A549 (cell line): Measurements from ENCODE around the gene PLA2G2E. TPM values are rescaled to one million over a fixed set of nuclear protein-coding genes. Genes with fewer than 3 reads are reported as not detected.

Source experiments
- ATAC-seq, 2 experiments: fragments of 200-7000 bp in 1 of 2; fragments of >200 bp in 1 of 2; cut with Nextera tagmentation in 1 of 2; cut with Tn5 transposase in 1 of 2; 3 replicates each; pipeline versions ENCODE4 v1.8.0 to v1.9.1; 2018 to 2020; ENCODE audit warnings: mild to moderate bottlenecking in 1 of 2, moderate library complexity in 1 of 2
- CTCF ChIA-PET: fragments of 300-600 bp; sonication (Branson Sonifier 250); formaldehyde crosslinking; extraction: SDS; loops from one replicate; lab custom pipeline; 2021; ENCODE audit warnings: antibody characterized with exemption, inconsistent platforms; lab: Yijun Ruan, JAX
- POLR2A ChIA-PET: fragments of 350-600 bp; formaldehyde crosslinking; extraction: SDS; loops from one replicate; lab custom pipeline; 2021; ENCODE audit warnings: antibody characterized with exemption, inconsistent platforms; lab: Yijun Ruan, JAX
- DNase-seq, 2 experiments: peaks; one replicate each; pipeline versions ENCODE4 v3.0.0 to v3.0.0-alpha.2; 2011 to 2016; ENCODE audit warnings: low read depth in 1 of 2, low spot score in 1 of 2
- FAIRE-seq: peaks from 2 replicates; lab custom pipeline; 2011; peaks lifted over from hg19 to GRCh38; lab: Jason Lieb, UNC
- H3K27ac ChIP-seq, 2 experiments: fragments of >200 bp; sonication (Bioruptor Twin); formaldehyde crosslinking; 3 replicates each; pipeline ENCODE4 v1.5.1; 2016 to 2017
- H3K4me1 ChIP-seq: fragments of >200 bp; sonication (Bioruptor Twin); formaldehyde crosslinking; 3 replicates; pipeline ENCODE4 v1.6.1; 2016
- H3K4me2 ChIP-seq: fragments of >200 bp; sonication (Bioruptor Twin); formaldehyde crosslinking; 3 replicates; pipeline ENCODE4 v1.6.1; 2016
- H3K4me3 ChIP-seq: fragments of >200 bp; sonication (Bioruptor Twin); formaldehyde crosslinking; 3 replicates; pipeline ENCODE4 v1.5.1; 2016
- H3K9me3 ChIP-seq: fragments of >200 bp; sonication (Bioruptor Twin); formaldehyde crosslinking; 3 replicates; pipeline ENCODE4 v1.6.1; 2016
- CBX2 ChIP-seq: fragments of 200-600 bp; sonication (generic); IDR thresholded peaks from 2 replicates; pipeline ENCODE4 v1.6.1; 2016; ENCODE audit warnings: low read depth, mild to moderate bottlenecking, borderline replicate concordance
- CBX8 ChIP-seq: fragments of 200-600 bp; sonication (generic); IDR thresholded peaks from 2 replicates; pipeline ENCODE4 v1.6.1; 2016
- CEBPB ChIP-seq, 2 experiments: fragments of >200 bp in 1 of 2; sonication (Bioruptor Twin) in 1 of 2; formaldehyde crosslinking in 1 of 2; IDR thresholded peaks; 2 replicates each; pipeline ENCODE4 v1.6.1; 2012 to 2016
- CHD2 ChIP-seq: fragments of 150-350 bp; IDR thresholded peaks from 2 replicates; pipeline ENCODE4 v1.6.1; 2014; ENCODE audit warnings: low read length; ENCODE audit not compliant: partially characterized antibody
- ESRRA ChIP-seq: fragments of 150-350 bp; IDR thresholded peaks from 2 replicates; pipeline ENCODE4 v1.6.1; 2014; ENCODE audit warnings: mild to moderate bottlenecking, low read length, borderline replicate concordance
- FOSB ChIP-seq: fragments of 250-450 bp; sonication (Bioruptor Pico); IDR thresholded peaks from 2 replicates; pipeline ENCODE4 v1.5.0; 2020; ENCODE audit warnings: mild to moderate bottlenecking, moderate library complexity
- HDAC2 ChIP-seq: fragments of 200-600 bp; sonication (generic); IDR thresholded peaks from 2 replicates; pipeline ENCODE4 v1.6.1; 2016
- HEYL ChIP-seq: fragments of 250-450 bp; sonication (Bioruptor Pico); IDR thresholded peaks from 2 replicates; pipeline ENCODE4 v1.8.0; 2021; ENCODE audit warnings: mild to moderate bottlenecking, moderate library complexity
- HOXB5 ChIP-seq: fragments of 250-450 bp; sonication (Bioruptor Pico); IDR thresholded peaks from 2 replicates; pipeline ENCODE4 v1.5.0; 2020; ENCODE audit warnings: mild to moderate bottlenecking, moderate library complexity
- JUN ChIP-seq, 2 experiments: fragments of >200 bp; sonication (Bioruptor Twin); formaldehyde crosslinking; IDR thresholded peaks; 2 replicates in 1 of 2; 3 replicates in 1 of 2; pipeline ENCODE4 v1.6.1; 2016 to 2017
- KDM5A ChIP-seq: fragments of 200-600 bp; sonication (generic); IDR thresholded peaks from 2 replicates; pipeline ENCODE4 v1.6.1; 2016; ENCODE audit warnings: antibody characterized with exemption, mild to moderate bottlenecking
- MAFK ChIP-seq: fragments of 450-650 bp; IDR thresholded peaks from 2 replicates; pipeline ENCODE4 v1.6.1; 2014; ENCODE audit not compliant: partially characterized antibody
- MAZ ChIP-seq: fragments of 150-350 bp; IDR thresholded peaks from 2 replicates; pipeline ENCODE4 v1.6.1; 2014; ENCODE audit warnings: antibody characterized with exemption, low read depth, low read length, borderline replicate concordance
- POLR2A ChIP-seq: IDR thresholded peaks from 2 replicates; pipeline ENCODE4 v1.6.1; 2012; ENCODE audit warnings: mild to moderate bottlenecking, low read length
- RAD21 ChIP-seq, 2 experiments: fragments of >200 bp in 1 of 2; sonication (Bioruptor Twin) in 1 of 2; formaldehyde crosslinking in 1 of 2; IDR thresholded peaks in 1 of 2; conservative IDR thresholded peaks in 1 of 2; 2 replicates in 1 of 2; 3 replicates in 1 of 2; pipeline ENCODE4 v1.6.1; 2012 to 2018; ENCODE audit warnings: inconsistent platforms in 1 of 2
- SREBF2 ChIP-seq: fragments of 450-650 bp; IDR thresholded peaks from 2 replicates; pipeline ENCODE4 v1.6.1; 2014; ENCODE audit warnings: mild to moderate bottlenecking, moderate library complexity
- TP53 ChIP-seq: fragments of 250-450 bp; sonication (Bioruptor Pico); IDR thresholded peaks from 2 replicates; pipeline ENCODE4 v1.5.0; 2021; ENCODE audit warnings: mild to moderate bottlenecking, moderate library complexity
- ZC3H11A ChIP-seq: fragments of 450-650 bp; IDR thresholded peaks from 2 replicates; pipeline ENCODE4 v1.6.1; 2014; ENCODE audit warnings: antibody characterized with exemption, mild to moderate bottlenecking
- ZFP36 ChIP-seq: fragments of 450-650 bp; IDR thresholded peaks from 2 replicates; pipeline ENCODE4 v1.6.1; 2014; ENCODE audit warnings: borderline replicate concordance; ENCODE audit not compliant: partially characterized antibody
- ZSCAN20 ChIP-seq: fragments of 250-450 bp; sonication (Bioruptor Pico); IDR thresholded peaks from 2 replicates; pipeline ENCODE4 v1.8.0; 2022; ENCODE audit warnings: mild to moderate bottlenecking, moderate library complexity
- WGBS: methylation state at CpG from one replicate; pipeline ENCODE4 v1.1.6; 2017; ENCODE audit errors: missing lambda C conversion rate; 5-methylcytosine and 5-hydroxymethylcytosine counted together
- polyA plus RNA-seq, 4 experiments: library from polyadenylated mRNA; depleted of rRNA in 3 of 4; stranded (reverse); fragments of >200 nt; fragmentation: RNase III in 1 of 4; extraction: RNeasy Plus Mini Kit Qiagen cat#74134 plus additional on column Dnase treatment in 1 of 4; gene quantifications; 2 replicates in 3 of 4; 3 replicates in 1 of 4; pipeline ENCODE4 v1.2.3, GENCODE V29; 2011 to 2017
- TF ChIP-seq, protein P1 (sequence below): fragments of 200-600 bp; sonication (generic); IDR thresholded peaks from 2 replicates; pipeline ENCODE4 v1.6.1; 2016; ENCODE audit warnings: antibody characterized with exemption, mild to moderate bottlenecking, moderate library complexity
- TF ChIP-seq, protein P2 (sequence below): fragments of >200 bp; sonication (Bioruptor Twin); formaldehyde crosslinking; IDR thresholded peaks from 3 replicates; pipeline ENCODE4 v1.5.1; 2016

PLA2G2E gene
- polyA plus RNA-seq, 2 of the 4 experiments (the other 2 are of a cell fraction): not detected

DNA sequence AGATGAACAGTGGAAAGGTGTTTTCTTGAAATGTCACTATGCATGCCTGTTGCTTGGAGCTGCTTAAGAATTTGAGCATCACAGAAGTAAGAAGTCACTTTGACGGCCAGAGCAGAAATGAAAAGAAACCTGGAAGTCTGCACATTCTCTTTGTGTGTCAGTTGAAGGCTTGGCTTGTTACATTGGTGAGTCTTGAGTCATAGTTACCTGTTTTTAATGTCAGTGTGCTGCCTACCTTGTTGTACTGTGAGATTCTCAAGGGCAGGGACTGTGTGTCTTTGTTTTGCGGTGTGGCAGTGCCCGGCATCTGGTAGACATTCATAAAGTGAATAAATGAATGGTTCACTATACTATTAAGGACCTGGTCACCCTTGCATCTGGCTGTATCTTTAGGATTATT lies 31.3 kb downstream of the PLA2G2E start:
- FAIRE-seq: no peak
- 93% methylated on average over 3 of the region's 3 CpGs for WGBS
- Histone ChIP-seq H3K9me3 (no peaks in the 10 kb centered on the region), H3K4me3 (no peak overlapping the region), H3K4me1 (peaks cover 19% of the 10 kb centered on the region; the same call in 2 of the 3 replicates), H3K27ac (no peak overlapping the region)
- CTCF ChIA-PET: interaction anchor here (4.2 kb wide), 1 partner anchor 10 kb away, joined by 27 read pairs; the partner anchor contains the start of gene OTUD3
- DNase-seq: no peak
- POLR2A ChIA-PET: no interaction called here
- TF ChIP-seq FOSB (CRISPR knock-in tag) (no peak), ZSCAN20 (CRISPR knock-in tag) (no peak), ZC3H11A (no peak), MAZ (no peak), JUN (IDR thresholded peaks at IDR 0.05) (no peak), SREBF2 (no peak), MAFK (no peak), HDAC2 (no peak), KDM5A (no peak), CEBPB (IDR thresholded peaks at IDR 0.05) (no peak), HOXB5 (CRISPR knock-in tag) (no peak), CHD2 (no peak), TP53 (CRISPR knock-in tag) (no peak), ESRRA (no peak)
- TF ChIP-seq, protein P1, sequence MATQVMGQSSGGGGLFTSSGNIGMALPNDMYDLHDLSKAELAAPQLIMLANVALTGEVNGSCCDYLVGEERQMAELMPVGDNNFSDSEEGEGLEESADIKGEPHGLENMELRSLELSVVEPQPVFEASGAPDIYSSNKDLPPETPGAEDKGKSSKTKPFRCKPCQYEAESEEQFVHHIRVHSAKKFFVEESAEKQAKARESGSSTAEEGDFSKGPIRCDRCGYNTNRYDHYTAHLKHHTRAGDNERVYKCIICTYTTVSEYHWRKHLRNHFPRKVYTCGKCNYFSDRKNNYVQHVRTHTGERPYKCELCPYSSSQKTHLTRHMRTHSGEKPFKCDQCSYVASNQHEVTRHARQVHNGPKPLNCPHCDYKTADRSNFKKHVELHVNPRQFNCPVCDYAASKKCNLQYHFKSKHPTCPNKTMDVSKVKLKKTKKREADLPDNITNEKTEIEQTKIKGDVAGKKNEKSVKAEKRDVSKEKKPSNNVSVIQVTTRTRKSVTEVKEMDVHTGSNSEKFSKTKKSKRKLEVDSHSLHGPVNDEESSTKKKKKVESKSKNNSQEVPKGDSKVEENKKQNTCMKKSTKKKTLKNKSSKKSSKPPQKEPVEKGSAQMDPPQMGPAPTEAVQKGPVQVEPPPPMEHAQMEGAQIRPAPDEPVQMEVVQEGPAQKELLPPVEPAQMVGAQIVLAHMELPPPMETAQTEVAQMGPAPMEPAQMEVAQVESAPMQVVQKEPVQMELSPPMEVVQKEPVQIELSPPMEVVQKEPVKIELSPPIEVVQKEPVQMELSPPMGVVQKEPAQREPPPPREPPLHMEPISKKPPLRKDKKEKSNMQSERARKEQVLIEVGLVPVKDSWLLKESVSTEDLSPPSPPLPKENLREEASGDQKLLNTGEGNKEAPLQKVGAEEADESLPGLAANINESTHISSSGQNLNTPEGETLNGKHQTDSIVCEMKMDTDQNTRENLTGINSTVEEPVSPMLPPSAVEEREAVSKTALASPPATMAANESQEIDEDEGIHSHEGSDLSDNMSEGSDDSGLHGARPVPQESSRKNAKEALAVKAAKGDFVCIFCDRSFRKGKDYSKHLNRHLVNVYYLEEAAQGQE: no peak
- TF ChIP-seq, all 56 proteins: peak for 0
- no peak overlapping the region for H3K4me2 ChIP-seq
- no peak for ATAC-seq

DNA sequence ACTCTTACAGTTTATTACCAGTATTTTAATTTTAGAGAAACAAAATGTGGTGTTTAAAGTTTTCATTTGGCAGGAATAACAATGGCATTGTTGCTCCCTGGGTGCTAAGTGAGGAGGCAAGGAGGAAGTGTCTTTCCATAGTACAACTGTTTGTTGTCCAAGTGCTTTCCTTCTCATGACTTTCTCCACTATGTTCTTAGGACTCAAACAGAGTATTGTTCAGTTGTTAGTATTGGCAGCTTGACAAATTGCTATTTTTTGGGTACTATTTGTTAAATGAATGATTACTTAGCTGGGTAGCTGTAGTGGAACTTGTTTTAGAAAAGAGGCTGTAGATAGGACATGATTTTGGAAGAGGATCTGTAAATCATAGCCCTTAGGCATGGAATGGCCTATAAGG lies 33.8 kb downstream of the PLA2G2E start:
- ChIA-PET POLR2A (no interaction called here), CTCF (interaction anchor here (1.6 kb wide), 1 partner anchor 28 kb away, joined by 6 read pairs; no protein-coding TSS in a partner anchor)
- DNase-seq (no peak), FAIRE-seq (no peak), ATAC-seq (no peak)
- Histone ChIP-seq H3K27ac (no peak overlapping the region), H3K4me2 (no peak overlapping the region), H3K4me1 (peaks cover 19% of the 10 kb centered on the region; the same call in 2 of the 3 replicates), H3K4me3 (no peak overlapping the region), H3K9me3 (no peaks in the 10 kb centered on the region)
- TF ChIP-seq ZFP36 (no peak), RAD21 (conservative IDR thresholded peaks at IDR 0.05 in 1 of 2, IDR thresholded peaks at IDR 0.05 in 1 of 2) (no peak), POLR2A (no peak)
- TF ChIP-seq, protein P2, sequence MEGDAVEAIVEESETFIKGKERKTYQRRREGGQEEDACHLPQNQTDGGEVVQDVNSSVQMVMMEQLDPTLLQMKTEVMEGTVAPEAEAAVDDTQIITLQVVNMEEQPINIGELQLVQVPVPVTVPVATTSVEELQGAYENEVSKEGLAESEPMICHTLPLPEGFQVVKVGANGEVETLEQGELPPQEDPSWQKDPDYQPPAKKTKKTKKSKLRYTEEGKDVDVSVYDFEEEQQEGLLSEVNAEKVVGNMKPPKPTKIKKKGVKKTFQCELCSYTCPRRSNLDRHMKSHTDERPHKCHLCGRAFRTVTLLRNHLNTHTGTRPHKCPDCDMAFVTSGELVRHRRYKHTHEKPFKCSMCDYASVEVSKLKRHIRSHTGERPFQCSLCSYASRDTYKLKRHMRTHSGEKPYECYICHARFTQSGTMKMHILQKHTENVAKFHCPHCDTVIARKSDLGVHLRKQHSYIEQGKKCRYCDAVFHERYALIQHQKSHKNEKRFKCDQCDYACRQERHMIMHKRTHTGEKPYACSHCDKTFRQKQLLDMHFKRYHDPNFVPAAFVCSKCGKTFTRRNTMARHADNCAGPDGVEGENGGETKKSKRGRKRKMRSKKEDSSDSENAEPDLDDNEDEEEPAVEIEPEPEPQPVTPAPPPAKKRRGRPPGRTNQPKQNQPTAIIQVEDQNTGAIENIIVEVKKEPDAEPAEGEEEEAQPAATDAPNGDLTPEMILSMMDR: no peak

DNA sequence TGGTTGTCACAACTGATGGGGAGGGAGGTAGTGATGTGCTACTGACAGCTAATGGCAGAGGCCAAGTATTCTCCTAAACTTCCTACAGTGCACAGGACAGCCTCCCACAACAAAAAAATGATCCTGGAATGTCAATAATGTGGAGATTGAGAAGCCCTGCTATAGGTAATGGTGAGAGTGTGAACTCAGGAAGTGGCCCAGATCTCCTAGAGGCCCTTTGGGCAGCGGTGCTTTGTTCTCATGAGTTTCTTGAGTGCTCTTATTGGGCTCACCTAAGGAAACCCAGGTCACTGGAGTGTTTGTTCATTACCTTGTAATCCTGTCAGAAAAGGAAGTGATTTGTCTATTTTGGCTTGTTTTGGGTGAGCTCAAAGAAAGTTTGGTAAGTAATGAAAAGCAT lies 35.3 kb downstream of the PLA2G2E start:
- ChIA-PET CTCF (no interaction called here), POLR2A (no interaction called here)
- no peak for ATAC-seq
- no peak for DNase-seq
- H3K4me2 ChIP-seq: no peak overlapping the region
- 100% methylated on average over 1 of the region's 1 CpG for WGBS
- H3K9me3 ChIP-seq: no peaks in the 10 kb centered on the region
- H3K4me3 ChIP-seq: no peak overlapping the region
- FAIRE-seq: no peak
- no peak overlapping the region for H3K27ac ChIP-seq
- H3K4me1 ChIP-seq: peaks cover 16% of the 10 kb centered on the region; the same call in 1 of the 3 replicates
- TF ChIP-seq CBX2 (no peak), ESRRA (no peak), RAD21 (conservative IDR thresholded peaks at IDR 0.05 in 1 of 2, IDR thresholded peaks at IDR 0.05 in 1 of 2) (no peak), HEYL (CRISPR knock-in tag) (no peak), POLR2A (no peak), CBX8 (no peak)
- TF ChIP-seq, all 56 proteins: peak for 0
